Left lung (tissue), 10 donors: ENCODE data around the gene SCUBE3. TPM values are rescaled to one million over a fixed set of nuclear protein-coding genes. Genes with fewer than 3 reads are reported as not detected.

Experiments used
- ATAC-seq: fragments of 200-7000 bp; cut with Tn5 transposase; one replicate; pipeline ENCODE4 v1.9.1; 2020; ENCODE audit warnings: moderate library complexity
- DNase-seq, 4 donors: peaks; one replicate each; pipeline ENCODE4 v3.0.0-alpha.2; 2013 to 2020
- H3K27ac ChIP-seq, 2 donors: fragments of 200-600 bp; sonication (generic) in 1 of 2; one replicate each; pipeline versions ENCODE4 v1.5.0 to v1.8.0; 2020 to 2021
- H3K27me3 ChIP-seq, 2 donors: fragments of 200-600 bp; sonication (generic) in 1 of 2; one replicate each; pipeline versions ENCODE4 v1.5.0 to v1.8.0; 2020 to 2021
- H3K36me3 ChIP-seq, 2 donors: fragments of 200-600 bp; sonication (generic) in 1 of 2; one replicate each; pipeline versions ENCODE4 v1.5.0 to v1.8.0; 2020 to 2021
- H3K4me1 ChIP-seq, 2 donors: fragments of 200-600 bp; one replicate each; pipeline ENCODE4 v1.8.0; 2021
- H3K4me3 ChIP-seq, 2 donors: fragments of 200-600 bp; sonication (generic) in 1 of 2; one replicate each; pipeline versions ENCODE4 v1.5.0 to v1.8.0; 2020 to 2021; ENCODE audit warnings: mild to moderate bottlenecking in 1 of 2
- H3K9me3 ChIP-seq, 2 donors: fragments of 200-600 bp; sonication (generic) in 1 of 2; one replicate each; pipeline versions ENCODE4 v1.5.0 to v1.8.0; 2020 to 2021
- CTCF ChIP-seq, 2 donors: fragments of 200-600 bp; sonication (generic) in 1 of 2; IDR thresholded peaks; one replicate each; pipeline versions ENCODE4 v1.5.0 to v1.8.0; 2021; ENCODE audit warnings: antibody characterized with exemption in 2 of 2
- intact Hi-C, 2 donors: fragments of 100-400 bp; cut with DNase I; formaldehyde crosslinking; loops; one replicate each; pipeline versions ENCODE4 v1.11.2 to v1.14.2; 2022
- polyA plus RNA-seq, 6 donors: library from polyadenylated mRNA; unstranded; fragments of 120-200 nt; gene quantifications; one replicate each; pipeline ENCODE4 v1.2.1, GENCODE V29; 2013; ENCODE audit not compliant: insufficient read length in 6 of 6
- total RNA-seq, 2 donors: library from RNA; stranded (reverse); fragmentation: NEBNext Ultra II Directional; extraction: Animal tissue kit (Norgen Biotek cat#: 25700); gene quantifications; one replicate each; pipeline ENCODE4 v1.2.1, GENCODE V29; 2021
- donor health status: DM: no; HTN: yes; CAD: no.
- donor health status: DM: no; HTN: no; CAD: no.

SCUBE3 gene
- total and polyA plus RNA-seq, 8 donors: 2.2 to 4.7 (median 3.9) TPM

GRCh38 chr6:35195120-35195780 is 18.5 kb upstream of the SCUBE3 start:
- Histone ChIP-seq H3K27me3 (no peaks in the 10 kb centered on the region), H3K9me3 (no peaks in the 10 kb centered on the region), H3K4me3 (no peak overlapping the region), H3K4me1 (no peaks in the 10 kb centered on the region), H3K36me3 (no peaks in the 10 kb centered on the region), H3K27ac (no peak overlapping the region)
- TF ChIP-seq CTCF (IDR thresholded peaks at IDR 0.05): no peak
- DNase-seq (no peak), ATAC-seq (no peak)
- intact Hi-C loops: no loop called here

- DNase-seq (no peak), ATAC-seq (no peak)
- Histone ChIP-seq H3K9me3 (no peaks in the 10 kb centered on the region), H3K4me3 (no peak overlapping the region), H3K27me3 (no peaks in the 10 kb centered on the region), H3K4me1 (no peaks in the 10 kb centered on the region), H3K36me3 (no peaks in the 10 kb centered on the region), H3K27ac (no peak overlapping the region)
- intact Hi-C loops: no loop called here
- no peak for TF ChIP-seq CTCF (IDR thresholded peaks at IDR 0.05)
These were observed 16.6 kb upstream of the SCUBE3 start for GRCh38 chr6:35197196-35197595.

GRCh38 chr6:35199866-35200265 is 13.9 kb upstream of the SCUBE3 start:
- ATAC-seq: no peak
- Histone ChIP-seq H3K36me3 (no peaks in the 10 kb centered on the region), H3K27ac (no peak overlapping the region), H3K4me3 (no peak overlapping the region), H3K27me3 (no peaks in the 10 kb centered on the region), H3K4me1 (no peaks in the 10 kb centered on the region), H3K9me3 (no peaks in the 10 kb centered on the region)
- DNase-seq: no peak
- intact Hi-C loops: loop anchor here in 1 of 2 donors (10.0 kb wide), 1 partner anchor 215 kb away; no protein-coding TSS in a partner anchor
- no peak for TF ChIP-seq CTCF (IDR thresholded peaks at IDR 0.05)

- Histone ChIP-seq H3K27ac (no peak overlapping the region), H3K9me3 (no peaks in the 10 kb centered on the region), H3K27me3 (peaks cover 0 to 7% of the 10 kb centered on the region in 2 donors), H3K4me3 (no peak overlapping the region), H3K4me1 (no peaks in the 10 kb centered on the region), H3K36me3 (no peaks in the 10 kb centered on the region)
- DNase-seq (no peak), ATAC-seq (peak; percentile 72)
- intact Hi-C loops: loop anchor here in 1 of 2 donors (10.0 kb wide), 1 partner anchor 217 kb away; no protein-coding TSS in a partner anchor
- no peak for TF ChIP-seq CTCF (IDR thresholded peaks at IDR 0.05)
These were observed 11.7 kb upstream of the SCUBE3 start for GRCh38 chr6:35202066-35202546.

- intact Hi-C loops: loop anchor here in 1 of 2 donors (10.0 kb wide), 1 partner anchor 218 kb away; no protein-coding TSS in a partner anchor
- H3K9me3 ChIP-seq: no peaks in the 10 kb centered on the region
- ATAC-seq: no peak
These were observed 10.5 kb upstream of the SCUBE3 start for GRCh38 chr6:35203152-35203670.

More at GRCh38 chr6:35203152-35203670, 10.5 kb upstream of the SCUBE3 start:
- no peak overlapping the region for H3K4me3 ChIP-seq
- no peaks in the 10 kb centered on the region for H3K36me3 ChIP-seq
- peaks cover 0 to 18% of the 10 kb centered on the region in 2 donors for H3K27me3 ChIP-seq
- no peak for DNase-seq
- H3K27ac ChIP-seq: no peak overlapping the region
- no peak for TF ChIP-seq CTCF (IDR thresholded peaks at IDR 0.05)
- H3K4me1 ChIP-seq: no peaks in the 10 kb centered on the region
